T47D (cell line): ENCODE results near the gene ROBO1.

Experiments used
- DNase-seq, 2 experiments: peaks; one replicate each; pipeline versions ENCODE4 v3.0.0 to v3.0.0-alpha.2; 2011 to 2012; ENCODE audit warnings: low read depth in 1 of 2, low spot score in 1 of 2
- JUND ChIP-seq: IDR thresholded peaks from 2 replicates; pipeline ENCODE4 v1.6.1; 2012; ENCODE audit warnings: low read depth
- in situ Hi-C: cut with HindIII; loops from 2 replicates; pipeline ENCODE4 v1.10.0; 2016; ENCODE audit warnings: low sequenced_read_pairs, low pct_unique_long_range_greater_than_20kb

Gene ROBO1

GRCh38 chr3:78863306-78864203 lies 904.2 kb downstream of the ROBO1 start:
- TF ChIP-seq JUND = no peak
- in situ Hi-C loops = no loop called here
- DNase-seq = no peak

- in situ Hi-C loops = no loop called here
- no peak for TF ChIP-seq JUND
- no peak for DNase-seq
These were observed 906.6 kb downstream of the ROBO1 start for GRCh38 chr3:78861156-78861555.

GRCh38 chr3:78860567-78860966 lies 907.2 kb downstream of the ROBO1 start:
- in situ Hi-C loops = no loop called here
- no peak for TF ChIP-seq JUND
- DNase-seq = no peak

- no peak for TF ChIP-seq JUND
- DNase-seq = no peak
- in situ Hi-C loops = no loop called here
These were observed 908.9 kb downstream of the ROBO1 start for GRCh38 chr3:78858910-78859309.

DNA sequence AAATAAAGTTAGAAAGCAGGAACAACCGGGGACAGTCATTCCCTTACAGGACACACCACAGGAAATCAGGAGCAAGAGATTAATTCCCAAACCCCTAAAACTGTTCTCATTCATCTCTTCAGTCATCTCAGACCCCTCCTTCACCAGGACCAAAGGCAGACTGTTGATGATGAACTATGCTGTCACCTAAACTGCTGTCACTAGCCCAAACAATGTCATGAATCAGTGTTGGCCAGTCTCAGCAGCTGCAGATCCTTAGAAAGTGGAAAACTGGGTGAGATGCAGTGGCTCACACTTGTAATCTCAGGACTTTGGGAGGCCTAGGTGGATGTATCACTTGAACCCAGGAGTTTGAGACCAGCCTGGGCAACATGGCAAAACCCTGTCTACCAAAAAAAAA lies 909.6 kb downstream of the ROBO1 start:
- no peak for TF ChIP-seq JUND
- in situ Hi-C loops = no loop called here
- DNase-seq = no peak

GRCh38 chr3:78857494-78858111 lies 910.2 kb downstream of the ROBO1 start:
- peak in 1 of 2 experiments; percentile 39 for DNase-seq
- in situ Hi-C loops = no loop called here
- no peak for TF ChIP-seq JUND

- in situ Hi-C loops = no loop called here
- DNase-seq = no peak
- TF ChIP-seq JUND = no peak
These were observed 911.6 kb downstream of the ROBO1 start for GRCh38 chr3:78856164-78856563.

GRCh38 chr3:78855190-78855589 lies 912.6 kb downstream of the ROBO1 start:
- in situ Hi-C loops = no loop called here
- peak in 1 of 2 experiments; percentile 52 for DNase-seq
- no peak for TF ChIP-seq JUND

DNA sequence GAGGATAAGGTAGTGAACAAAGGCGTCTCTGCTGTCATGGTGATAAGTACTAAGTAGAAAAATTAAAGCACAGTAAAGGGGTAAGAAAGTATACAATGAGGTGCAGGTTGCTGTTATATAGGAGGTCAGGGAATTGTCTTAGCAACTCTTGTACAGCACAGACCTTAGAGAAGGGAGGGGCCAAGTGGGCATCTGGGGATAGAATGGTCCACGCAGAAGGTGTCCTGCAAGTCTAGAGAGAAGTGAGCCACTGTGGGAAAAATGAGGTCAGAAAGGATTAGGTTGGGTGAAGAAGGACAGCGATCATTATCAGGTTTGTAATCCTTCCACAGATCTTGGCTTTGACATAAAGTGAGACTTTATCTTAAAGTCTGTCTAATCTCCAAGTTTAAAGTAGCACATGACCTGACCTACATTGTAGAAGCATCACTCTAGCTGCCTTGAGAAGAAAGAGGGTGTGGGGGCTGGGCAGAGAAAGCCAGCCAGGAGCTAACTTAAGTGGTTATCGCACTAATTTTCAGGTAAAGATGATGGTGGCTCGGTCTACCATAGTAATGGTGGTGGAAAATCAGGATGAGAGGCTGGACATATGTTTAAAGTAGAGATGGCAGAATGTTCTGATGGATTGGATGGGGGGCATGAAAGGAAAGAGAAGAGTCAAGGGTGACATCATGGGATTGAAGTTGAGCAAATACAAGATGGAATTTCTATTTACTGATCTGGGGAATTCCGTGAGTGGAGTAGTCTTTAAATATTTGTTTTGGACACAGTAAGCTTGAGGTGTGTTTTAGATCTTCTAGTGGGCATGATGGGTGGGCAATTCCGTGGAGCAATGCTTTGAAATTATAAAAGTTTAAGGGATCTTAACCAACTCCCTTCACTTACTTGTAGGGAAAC lies 919.2 kb downstream of the ROBO1 start:
- no peak for DNase-seq
- in situ Hi-C loops = no loop called here

DNA sequence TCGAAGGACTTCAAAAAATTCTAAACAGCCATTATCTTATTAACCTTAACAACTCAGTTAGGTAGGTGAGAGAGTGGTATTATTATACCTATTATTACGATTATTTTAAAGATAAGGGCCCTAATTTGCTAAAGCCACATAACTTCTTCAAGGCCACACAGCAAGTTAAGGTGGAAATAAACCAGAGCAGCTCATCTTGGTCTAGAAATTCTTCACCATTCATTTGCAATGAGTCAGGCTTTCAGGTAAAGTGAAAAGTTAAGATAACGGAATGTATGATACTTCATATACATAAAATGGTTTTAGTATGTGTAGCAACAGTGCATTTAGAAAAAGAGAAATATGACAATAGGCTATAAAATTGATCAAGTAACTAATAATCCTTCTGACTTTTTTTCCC lies 920.2 kb downstream of the ROBO1 start:
- no peak for DNase-seq
- TF ChIP-seq JUND = no peak
- in situ Hi-C loops = no loop called here

More for the DNA sequence above, 919.2 kb downstream of the ROBO1 start:
- no peak for TF ChIP-seq JUND

DNA sequence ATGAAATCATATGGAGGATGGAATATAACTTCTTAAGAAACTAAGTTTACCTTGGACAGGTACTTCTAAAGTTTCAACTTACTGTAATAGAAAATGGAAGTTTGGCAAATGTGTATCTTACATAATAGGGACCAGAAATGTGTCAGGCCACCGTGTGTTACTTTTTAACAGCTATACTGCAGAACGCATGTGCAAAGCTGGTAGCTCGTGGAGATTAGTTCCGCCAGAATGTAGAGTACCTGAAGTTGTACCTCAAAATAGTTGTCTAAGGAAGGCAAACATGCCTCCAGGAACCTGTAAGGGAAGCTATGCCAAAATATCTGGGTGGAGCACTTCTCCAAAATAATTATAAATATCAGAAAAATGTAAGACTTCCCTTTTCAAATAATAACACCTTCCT lies 920.6 kb downstream of the ROBO1 start:
- TF ChIP-seq JUND = no peak
- in situ Hi-C loops = no loop called here
- no peak for DNase-seq

GRCh38 chr3:78846718-78847117 lies 921.1 kb downstream of the ROBO1 start:
- in situ Hi-C loops = no loop called here

GRCh38 chr3:78845605-78846004 lies 922.2 kb downstream of the ROBO1 start:
- TF ChIP-seq JUND = no peak
- in situ Hi-C loops = no loop called here
- DNase-seq = no peak

More at GRCh38 chr3:78846718-78847117, 921.1 kb downstream of the ROBO1 start:
- TF ChIP-seq JUND = no peak
- DNase-seq = no peak
